ENCODE results near the gene GSS. TPM values are rescaled to one million over a fixed set of nuclear protein-coding genes. Genes with fewer than 3 reads are reported as not detected.

The GSS gene
- total and polyA plus RNA-seq, 4 donors: 32.6 to 52.7 (median 47.9) TPM

GRCh38 chr20:34928411-34928810 is 27.2 kb downstream of the GSS start:
- no peak overlapping the region for H3K4me3 ChIP-seq
- no peak for TF ChIP-seq CTCF (IDR thresholded peaks at IDR 0.05; ENCODE audit: control extremely low read depth, extremely low read depth)
- H3K27ac ChIP-seq (ENCODE audit: low read depth in 1 of 2, low read length in 1 of 2): no peak overlapping the region
- ATAC-seq (ENCODE audit: insufficient read depth, low FRiP score) (no peak), DNase-seq (no peak)
- H3K36me3 ChIP-seq (ENCODE audit: control insufficient read depth in 4 of 4, insufficient read depth in 4 of 4, low read length in 4 of 4): peaks cover 18 to 56% (median 37%) of the 10 kb centered on the region in 4 donors
- H3K4me1 ChIP-seq (ENCODE audit: control insufficient read depth in 5 of 5, insufficient read depth in 5 of 5, low read length in 5 of 5): no peaks in the 10 kb centered on the region
- 92 to 93% methylated on average over 2 of the region's 2 CpGs for WGBS, 2 donors
- H3K9me3 ChIP-seq (ENCODE audit: control insufficient read depth in 4 of 4, insufficient read depth in 3 of 4, low read length in 3 of 4): peaks cover 0 to 2% (median 0%) of the 10 kb centered on the region in 4 donors
- no peak overlapping the region for H3K9ac ChIP-seq (ENCODE audit: insufficient read depth in 1 of 2, low read length in 2 of 2)
- no peaks in the 10 kb centered on the region for H3K27me3 ChIP-seq (ENCODE audit: control insufficient read depth in 3 of 3, insufficient read depth in 3 of 3, low read length in 2 of 3)

- peaks cover 0 to 2% (median 0%) of the 10 kb centered on the region in 4 donors for H3K9me3 ChIP-seq (ENCODE audit: control insufficient read depth in 4 of 4, insufficient read depth in 3 of 4, low read length in 3 of 4)
- H3K27me3 ChIP-seq (ENCODE audit: control insufficient read depth in 3 of 3, insufficient read depth in 3 of 3, low read length in 2 of 3): no peaks in the 10 kb centered on the region
- 97 to 100% methylated on average over 1 of the region's 1 CpG for WGBS, 2 donors
- no peak overlapping the region for H3K27ac ChIP-seq (ENCODE audit: low read depth in 1 of 2, low read length in 1 of 2)
- H3K4me1 ChIP-seq (ENCODE audit: control insufficient read depth in 5 of 5, insufficient read depth in 5 of 5, low read length in 5 of 5): no peaks in the 10 kb centered on the region
- peaks cover 18 to 59% (median 38%) of the 10 kb centered on the region in 4 donors for H3K36me3 ChIP-seq (ENCODE audit: control insufficient read depth in 4 of 4, insufficient read depth in 4 of 4, low read length in 4 of 4)
- H3K4me3 ChIP-seq: no peak overlapping the region
- no peak for ATAC-seq (ENCODE audit: insufficient read depth, low FRiP score)
- no peak for TF ChIP-seq CTCF (IDR thresholded peaks at IDR 0.05; ENCODE audit: control extremely low read depth, extremely low read depth)
- no peak overlapping the region for H3K9ac ChIP-seq (ENCODE audit: insufficient read depth in 1 of 2, low read length in 2 of 2)
- DNase-seq: no peak
Measured at GRCh38 chr20:34927736-34928135, 27.9 kb downstream of the GSS start.

- no peaks in the 10 kb centered on the region for H3K4me1 ChIP-seq (ENCODE audit: control insufficient read depth in 5 of 5, insufficient read depth in 5 of 5, low read length in 5 of 5)
- 93 to 96% methylated on average over 1 of the region's 1 CpG for WGBS, 2 donors
- DNase-seq (no peak), ATAC-seq (ENCODE audit: insufficient read depth, low FRiP score) (no peak)
- H3K9me3 ChIP-seq (ENCODE audit: control insufficient read depth in 4 of 4, insufficient read depth in 3 of 4, low read length in 3 of 4): no peaks in the 10 kb centered on the region
- H3K27ac ChIP-seq (ENCODE audit: low read depth in 1 of 2, low read length in 1 of 2): no peak overlapping the region
- no peak overlapping the region for H3K9ac ChIP-seq (ENCODE audit: insufficient read depth in 1 of 2, low read length in 2 of 2)
- TF ChIP-seq CTCF (IDR thresholded peaks at IDR 0.05; ENCODE audit: control extremely low read depth, extremely low read depth): no peak
- peaks cover 18 to 56% (median 33%) of the 10 kb centered on the region in 4 donors for H3K36me3 ChIP-seq (ENCODE audit: control insufficient read depth in 4 of 4, insufficient read depth in 4 of 4, low read length in 4 of 4)
- H3K4me3 ChIP-seq: no peak overlapping the region
- H3K27me3 ChIP-seq (ENCODE audit: control insufficient read depth in 3 of 3, insufficient read depth in 3 of 3, low read length in 2 of 3): no peaks in the 10 kb centered on the region
Measured at GRCh38 chr20:34926581-34926980, 29.0 kb downstream of the GSS start.

- Histone ChIP-seq H3K4me3 (no peak overlapping the region), H3K36me3 (ENCODE audit: control insufficient read depth in 4 of 4, insufficient read depth in 4 of 4, low read length in 4 of 4) (peaks cover 18 to 60% (median 36%) of the 10 kb centered on the region in 4 donors), H3K27me3 (ENCODE audit: control insufficient read depth in 3 of 3, insufficient read depth in 3 of 3, low read length in 2 of 3) (no peaks in the 10 kb centered on the region), H3K4me1 (ENCODE audit: control insufficient read depth in 5 of 5, insufficient read depth in 5 of 5, low read length in 5 of 5) (peaks cover 0 to 4% (median 0%) of the 10 kb centered on the region in 5 donors), H3K27ac (ENCODE audit: low read depth in 1 of 2, low read length in 1 of 2) (no peak overlapping the region), H3K9ac (ENCODE audit: insufficient read depth in 1 of 2, low read length in 2 of 2) (no peak overlapping the region), H3K9me3 (ENCODE audit: control insufficient read depth in 4 of 4, insufficient read depth in 3 of 4, low read length in 3 of 4) (no peaks in the 10 kb centered on the region)
- ATAC-seq (ENCODE audit: insufficient read depth, low FRiP score): no peak
- 75 to 82% methylated on average over 1 of the region's 1 CpG for WGBS, 2 donors
- TF ChIP-seq CTCF (IDR thresholded peaks at IDR 0.05; ENCODE audit: control extremely low read depth, extremely low read depth): no peak
- no peak for DNase-seq
Measured at GRCh38 chr20:34925981-34926380, 29.6 kb downstream of the GSS start.

All from lung (tissue), 12 donors.